ENCODE data around the gene TACR1. TPM values are rescaled to one million over a fixed set of nuclear protein-coding genes. Genes with fewer than 3 reads are reported as not detected.
"Not testable (repeated sequence)": the region's sequence is repeated elsewhere in the genome, so short reads cannot be mapped to it uniquely, and the experiment has no call there.

TACR1 gene
- total RNA-seq, 1 donor, result not detected

- TF ChIP-seq CTCF (IDR thresholded peaks at IDR 0.05; ENCODE audit: insufficient read depth, low read depth, low read length), result no peak
- H3K4me3 ChIP-seq (ENCODE audit: low read depth, low read length), result no peak overlapping the region
- no peak for DNase-seq (ENCODE audit: low read depth)
Measured at GRCh38 chr2:75180476-75180875, 18.8 kb downstream of the TACR1 start.

GRCh38 chr2:75177427-75177826 lies 21.9 kb downstream of the TACR1 start:
- TF ChIP-seq CTCF (IDR thresholded peaks at IDR 0.05; ENCODE audit: insufficient read depth, low read depth, low read length), result no peak
- DNase-seq (ENCODE audit: low read depth), result no peak
- no peak overlapping the region for H3K4me3 ChIP-seq (ENCODE audit: low read depth, low read length)

DNA sequence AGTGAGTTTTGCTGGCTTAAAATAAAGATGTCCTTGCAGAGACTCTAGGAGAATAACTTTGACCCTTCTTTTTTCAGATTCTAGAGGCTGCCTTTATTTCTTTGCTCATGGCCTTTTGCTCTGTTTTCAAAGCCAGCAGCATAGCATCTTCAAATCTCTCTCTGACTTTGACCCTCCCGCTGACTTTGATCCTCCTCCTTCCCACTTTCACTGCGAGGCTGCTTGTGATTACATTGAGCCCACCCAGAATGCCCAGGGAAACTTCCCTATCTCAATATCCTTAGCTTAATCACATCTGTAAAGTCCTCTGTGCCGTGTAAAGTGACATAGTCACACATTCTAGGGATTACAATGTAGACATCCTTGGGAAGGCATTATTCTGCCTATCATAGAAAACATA lies 23.9 kb downstream of the TACR1 start:
- H3K4me3 ChIP-seq (ENCODE audit: low read depth, low read length), result no peak overlapping the region
- TF ChIP-seq CTCF (IDR thresholded peaks at IDR 0.05; ENCODE audit: insufficient read depth, low read depth, low read length), result no peak
- DNase-seq (ENCODE audit: low read depth), result no peak

DNA sequence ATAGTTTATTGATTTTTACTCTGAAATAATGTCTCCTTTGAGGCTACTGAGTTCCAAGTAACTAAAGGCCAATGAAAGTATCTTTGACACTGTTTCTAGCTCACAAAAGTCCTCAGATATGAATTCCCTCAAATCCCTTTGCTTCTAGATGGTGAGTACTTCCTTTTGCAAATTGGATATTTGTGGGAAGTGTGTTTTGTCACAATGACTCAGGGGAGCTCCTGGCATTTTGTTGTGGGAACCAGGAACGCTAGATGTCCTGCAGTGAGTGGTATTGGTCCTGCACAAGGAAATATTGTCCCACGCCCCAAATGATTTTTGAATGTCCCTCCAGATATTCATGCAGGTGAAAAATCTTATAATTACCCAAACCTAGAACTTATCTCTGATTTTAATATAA lies 24.3 kb downstream of the TACR1 start:
- no peak for TF ChIP-seq CTCF (IDR thresholded peaks at IDR 0.05; ENCODE audit: insufficient read depth, low read depth, low read length)
- no peak for DNase-seq (ENCODE audit: low read depth)

GRCh38 chr2:75174519-75174918 lies 24.8 kb downstream of the TACR1 start:
- no peak for TF ChIP-seq CTCF (IDR thresholded peaks at IDR 0.05; ENCODE audit: insufficient read depth, low read depth, low read length)
- DNase-seq (ENCODE audit: low read depth), result no peak

More for the DNA sequence above, 24.3 kb downstream of the TACR1 start:
- H3K4me3 ChIP-seq (ENCODE audit: low read depth, low read length), result no peak overlapping the region

DNA sequence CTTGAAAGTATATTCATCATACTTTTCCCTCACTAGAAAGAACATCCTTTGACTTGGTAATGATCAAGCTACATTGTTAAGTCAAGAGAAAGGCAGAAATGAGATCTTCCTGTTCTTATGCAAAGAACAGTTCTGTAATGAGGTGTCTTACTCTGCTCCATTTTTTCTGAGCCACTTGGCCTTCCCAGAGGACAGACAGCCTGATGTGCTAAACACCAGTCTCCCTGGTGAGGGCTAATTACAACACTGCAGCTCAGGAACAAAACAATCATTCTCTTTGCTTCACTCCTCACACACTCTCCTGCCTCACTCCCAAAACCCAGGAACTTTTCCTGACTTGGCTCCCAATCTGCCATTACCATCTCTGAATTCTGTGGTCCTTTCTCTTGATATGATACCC lies 25.6 kb downstream of the TACR1 start:
- DNase-seq (ENCODE audit: low read depth), result no peak
- no peak for TF ChIP-seq CTCF (IDR thresholded peaks at IDR 0.05; ENCODE audit: insufficient read depth, low read depth, low read length)
- no peak overlapping the region for H3K4me3 ChIP-seq (ENCODE audit: low read depth, low read length)

More at GRCh38 chr2:75174519-75174918, 24.8 kb downstream of the TACR1 start:
- no peak overlapping the region for H3K4me3 ChIP-seq (ENCODE audit: low read depth, low read length)

GRCh38 chr2:75171423-75171822 lies 27.9 kb downstream of the TACR1 start:
- DNase-seq (ENCODE audit: low read depth), result not testable (repeated sequence)

More at GRCh38 chr2:75171423-75171822, 27.9 kb downstream of the TACR1 start:
- H3K4me3 ChIP-seq (ENCODE audit: low read depth, low read length), result not testable (repeated sequence)
